HG03520 (cell line): ENCODE results near the gene IRF8.
"Not testable (repeated sequence)": the region's sequence is repeated elsewhere in the genome, so short reads cannot be mapped to it uniquely, and the experiment has no call there.

Experiments used
- ATAC-seq: cut with Tn5 transposase; IDR thresholded peaks from one replicate; pipeline ENCODE4 v1.9.1; 2021; ENCODE audit warnings: mild to moderate bottlenecking, moderate library complexity; ENCODE audit not compliant: unreplicated experiment

Gene IRF8, protein sequence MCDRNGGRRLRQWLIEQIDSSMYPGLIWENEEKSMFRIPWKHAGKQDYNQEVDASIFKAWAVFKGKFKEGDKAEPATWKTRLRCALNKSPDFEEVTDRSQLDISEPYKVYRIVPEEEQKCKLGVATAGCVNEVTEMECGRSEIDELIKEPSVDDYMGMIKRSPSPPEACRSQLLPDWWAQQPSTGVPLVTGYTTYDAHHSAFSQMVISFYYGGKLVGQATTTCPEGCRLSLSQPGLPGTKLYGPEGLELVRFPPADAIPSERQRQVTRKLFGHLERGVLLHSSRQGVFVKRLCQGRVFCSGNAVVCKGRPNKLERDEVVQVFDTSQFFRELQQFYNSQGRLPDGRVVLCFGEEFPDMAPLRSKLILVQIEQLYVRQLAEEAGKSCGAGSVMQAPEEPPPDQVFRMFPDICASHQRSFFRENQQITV

DNA sequence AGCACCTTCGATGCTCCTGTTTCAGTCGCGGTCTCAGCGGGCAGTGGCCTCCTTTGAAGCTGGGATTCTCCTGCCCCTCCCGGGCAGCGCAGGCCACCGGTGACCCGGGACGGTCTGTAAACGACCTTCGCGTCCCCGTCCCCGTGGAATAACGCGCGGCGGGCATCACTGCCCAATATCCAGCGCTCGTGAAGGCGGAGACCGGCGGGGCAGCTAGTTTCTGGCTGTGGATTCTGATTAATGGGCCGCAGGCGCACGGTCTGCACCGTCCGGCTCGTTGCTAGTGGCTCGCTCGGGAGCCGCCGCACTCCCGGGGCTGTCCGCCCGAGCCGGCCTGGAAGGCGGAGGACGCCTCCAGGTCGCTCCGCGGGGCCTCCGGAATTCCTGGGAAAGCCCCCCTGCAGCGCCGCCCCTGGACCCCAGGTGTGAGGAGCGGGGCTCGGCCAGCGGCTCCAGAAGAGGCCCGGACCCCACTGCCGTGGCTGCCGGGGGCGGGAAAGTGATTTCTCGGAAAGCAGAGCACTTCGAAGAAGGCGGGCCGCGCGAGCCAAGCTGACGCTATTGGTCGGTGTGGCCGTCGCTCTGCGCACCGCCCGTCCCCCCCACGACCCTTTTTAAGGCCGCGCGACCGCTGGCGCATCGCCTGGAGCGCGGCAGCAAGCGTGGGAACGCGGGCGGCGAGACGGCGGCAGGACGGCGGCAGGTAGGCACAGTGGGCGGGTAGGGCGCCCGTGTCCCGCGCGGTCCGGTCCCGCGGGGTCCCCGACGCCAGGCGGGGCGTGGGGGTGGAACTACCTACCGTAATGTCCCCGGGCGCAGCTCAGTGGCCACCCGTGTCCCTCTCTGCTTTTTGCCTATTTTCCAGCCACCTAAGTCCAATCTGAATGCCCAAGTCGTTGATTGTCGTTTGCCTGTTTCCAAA lies at the start of gene IRF8:
Gene IRF8 (plus strand): TSS at position 642 of the 922 bp plus-strand sequence. CDS start 3,854 bp downstream, outside the sequence.
- ATAC-seq = peak; percentile 49

DNA sequence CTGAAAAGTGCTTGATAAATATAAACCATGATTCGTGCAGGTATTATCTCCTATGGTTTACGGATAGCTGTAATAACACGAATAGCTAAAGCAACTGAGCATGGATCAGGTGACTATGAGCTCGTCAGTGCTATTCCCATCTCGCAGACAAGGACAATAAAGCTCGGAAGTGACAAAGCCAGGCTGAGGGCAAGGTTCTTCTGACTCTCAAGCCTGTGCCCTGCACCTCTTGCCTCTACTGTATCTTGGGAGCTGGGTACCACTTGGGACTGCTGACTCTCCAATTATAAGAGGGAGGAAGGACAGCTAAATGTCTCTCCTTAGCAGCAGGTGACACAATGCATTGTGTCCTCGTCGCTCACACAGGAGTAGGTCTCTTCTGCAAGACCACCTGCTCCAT lies 49.6 kb upstream of the IRF8 start:
- ATAC-seq = no peak

DNA sequence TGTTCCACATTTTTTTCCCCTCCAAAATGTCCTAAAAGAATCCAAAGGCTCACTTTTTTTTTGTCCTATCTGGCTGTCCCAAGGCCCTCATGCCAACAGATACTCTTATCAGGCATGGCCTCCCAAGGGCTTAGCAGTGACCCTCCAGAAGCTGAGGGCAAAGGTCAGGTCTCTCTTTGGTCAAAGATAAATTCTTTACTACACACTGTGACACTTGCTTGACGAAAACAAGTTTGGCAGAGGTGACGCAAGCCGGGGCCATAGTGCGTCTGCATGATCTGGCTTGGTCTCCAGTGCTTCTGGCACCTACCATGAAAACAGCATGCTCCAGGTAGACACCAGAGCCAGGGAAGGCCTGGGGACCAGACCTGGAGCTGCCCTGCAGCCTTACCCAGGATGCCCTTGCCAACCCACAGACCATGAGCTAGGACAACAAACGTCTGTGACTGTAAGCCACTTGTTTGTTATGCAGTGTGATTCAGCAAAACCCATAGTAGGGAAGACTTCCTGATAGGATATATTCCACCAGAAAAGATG lies 48.5 kb upstream of the IRF8 start:
- no peak for ATAC-seq

DNA sequence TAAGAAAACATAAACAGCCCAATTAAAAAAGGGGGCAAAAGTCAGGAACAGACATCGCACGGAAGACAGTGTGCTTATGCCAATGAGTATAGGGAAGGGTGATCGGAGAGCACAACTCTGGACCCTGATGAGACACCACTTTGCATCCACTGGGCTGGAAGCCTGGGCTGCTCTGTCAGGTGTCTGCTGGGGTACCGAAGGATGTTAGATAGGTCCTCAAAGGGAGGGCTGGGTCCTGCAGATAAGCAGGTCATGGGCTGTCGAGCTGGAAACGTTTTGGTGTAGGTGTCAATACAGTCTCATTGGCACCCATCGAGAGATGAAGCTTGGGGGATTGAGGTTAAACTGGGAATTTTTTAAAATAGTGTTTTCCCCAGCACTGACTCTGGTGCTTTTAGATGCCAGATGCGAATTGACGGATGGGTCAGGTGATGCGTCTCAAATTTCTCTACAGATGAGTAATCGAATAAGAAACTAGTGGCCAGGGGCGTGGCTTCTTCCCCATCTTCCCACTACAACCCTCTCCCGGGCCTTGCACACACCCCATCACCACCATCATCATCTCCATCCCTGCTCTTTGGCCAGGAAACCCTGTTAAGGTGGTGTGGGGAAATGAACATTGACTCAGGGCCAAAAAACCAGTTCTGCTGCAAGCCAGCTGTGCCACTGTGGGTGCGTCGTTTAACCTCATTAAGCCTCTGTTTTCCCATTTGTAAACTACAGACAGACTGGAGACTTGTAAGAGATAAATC lies 47.8 kb upstream of the IRF8 start:
- ATAC-seq = no peak

DNA sequence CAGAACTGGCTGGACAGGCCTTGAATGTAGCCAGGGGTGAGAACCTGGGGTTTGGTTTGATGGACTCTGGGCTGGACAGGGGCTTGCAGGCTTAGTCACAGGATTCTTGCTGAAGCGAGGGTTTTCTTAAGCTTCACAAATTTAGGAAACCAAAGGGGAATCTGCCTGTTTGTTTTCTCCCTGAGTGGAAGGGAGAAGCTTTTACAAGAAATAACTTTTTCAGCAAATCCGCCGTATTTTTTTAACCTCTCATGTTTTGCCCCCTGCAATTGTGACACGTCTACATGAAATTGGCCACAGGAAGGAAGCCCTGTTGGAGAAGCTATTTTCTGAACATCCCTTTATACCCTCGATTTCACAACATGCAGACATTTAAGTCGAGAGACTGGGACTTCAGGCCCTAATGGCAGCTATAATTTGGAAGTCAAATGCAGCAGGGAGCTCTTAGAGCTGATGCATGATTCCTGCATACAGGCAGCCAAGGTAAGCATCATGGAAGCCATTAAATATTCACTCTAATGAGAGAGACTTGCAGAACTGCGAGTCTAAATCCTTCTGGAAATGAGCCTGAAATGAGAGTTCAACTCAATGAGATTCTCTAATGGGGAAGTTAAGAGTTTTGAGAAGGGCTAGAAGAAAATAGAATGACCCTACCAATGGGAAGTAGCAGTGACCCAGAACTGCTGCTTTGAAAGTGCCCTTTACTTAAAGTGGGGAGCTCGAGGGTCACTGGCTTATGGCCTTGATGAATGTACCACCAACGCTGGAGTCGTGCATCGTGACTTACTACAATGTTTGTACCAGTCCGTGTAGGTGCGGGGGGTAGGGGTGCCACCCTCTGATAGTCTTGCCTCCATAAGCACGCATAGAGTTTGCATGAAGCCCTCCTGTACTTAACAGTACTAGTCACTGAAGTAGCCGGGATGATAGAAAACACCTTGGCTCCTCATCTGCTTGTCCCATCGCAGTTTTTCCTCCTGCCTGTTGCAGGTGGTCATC lies 45.1 kb upstream of the IRF8 start:
- no peak for ATAC-seq

DNA sequence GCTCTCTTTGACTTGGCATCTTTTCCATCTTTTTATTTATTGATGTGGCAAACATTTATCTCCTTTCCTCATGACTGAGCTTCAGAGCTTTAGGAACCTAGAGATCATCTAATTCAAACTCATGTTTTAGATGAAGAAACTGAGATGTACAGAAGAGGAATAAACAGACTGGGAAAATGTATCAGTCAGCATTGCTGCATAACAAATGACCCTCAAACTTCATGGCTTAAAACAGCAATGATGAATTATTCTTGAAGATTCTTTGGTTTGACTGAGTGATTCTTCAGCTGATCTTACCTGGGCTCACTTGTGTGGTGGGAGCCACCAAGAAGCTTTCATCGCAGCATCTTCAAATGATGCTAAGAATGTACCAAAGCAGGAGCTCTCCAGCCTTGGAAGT lies 44.0 kb upstream of the IRF8 start:
- no peak for ATAC-seq

DNA sequence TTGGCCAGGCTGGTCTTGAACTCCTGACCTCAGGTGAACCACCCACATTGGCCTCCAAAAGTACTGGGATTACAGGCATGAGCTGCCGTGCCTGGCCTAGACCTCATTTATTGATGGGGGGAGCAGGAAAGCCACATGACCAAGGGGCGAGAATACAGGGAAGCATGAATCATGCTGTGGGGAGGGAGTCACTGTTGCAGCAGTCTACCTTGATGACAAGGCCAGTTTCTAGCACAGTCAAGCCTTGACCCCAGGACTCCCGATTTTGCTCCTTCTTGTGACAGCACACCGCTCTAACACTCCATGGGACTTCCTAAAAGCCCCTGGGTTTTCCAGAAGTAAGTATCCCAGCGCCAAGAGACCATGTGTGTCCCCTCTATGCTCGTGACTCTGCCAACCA lies 42.9 kb upstream of the IRF8 start:
- no peak for ATAC-seq

DNA sequence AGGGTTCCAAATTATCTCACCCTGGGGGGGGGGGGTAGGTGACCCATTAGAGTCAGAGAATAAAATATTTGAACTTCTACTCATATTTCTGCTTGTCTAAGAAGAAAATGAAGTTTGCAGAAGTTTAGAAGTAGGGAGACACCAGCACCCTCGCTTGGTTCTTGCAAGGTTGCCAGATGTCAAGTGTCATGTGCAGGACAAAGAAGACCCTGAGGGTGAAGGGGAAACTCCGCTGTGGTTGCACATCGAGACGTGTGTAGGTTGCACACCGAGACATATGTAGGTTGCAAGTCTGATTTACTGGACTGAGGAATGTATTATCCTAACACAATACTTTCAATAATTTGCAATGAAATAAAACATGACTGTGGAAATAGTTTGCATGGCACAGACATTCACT lies 42.4 kb upstream of the IRF8 start:
- ATAC-seq = no peak

DNA sequence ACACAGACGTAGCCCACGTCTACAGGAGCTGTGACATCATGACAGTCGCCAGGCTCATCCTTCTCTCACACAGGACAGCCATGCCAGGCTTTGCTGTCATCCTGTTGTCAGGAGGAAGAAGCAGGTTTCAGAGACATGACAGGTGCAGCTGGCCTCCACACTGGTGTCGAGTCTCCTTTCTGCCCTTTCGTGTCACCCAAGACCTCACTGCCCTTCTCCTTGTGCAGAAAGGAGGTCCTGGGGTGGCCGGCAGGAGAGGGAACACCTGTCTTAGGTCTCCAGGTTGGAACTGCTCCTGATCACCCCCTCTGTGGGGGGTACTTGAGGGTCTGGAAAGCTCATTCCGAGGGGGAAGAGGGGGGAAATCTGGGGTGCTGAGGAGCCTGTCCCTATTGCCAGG lies 41.6 kb upstream of the IRF8 start:
- ATAC-seq = no peak

DNA sequence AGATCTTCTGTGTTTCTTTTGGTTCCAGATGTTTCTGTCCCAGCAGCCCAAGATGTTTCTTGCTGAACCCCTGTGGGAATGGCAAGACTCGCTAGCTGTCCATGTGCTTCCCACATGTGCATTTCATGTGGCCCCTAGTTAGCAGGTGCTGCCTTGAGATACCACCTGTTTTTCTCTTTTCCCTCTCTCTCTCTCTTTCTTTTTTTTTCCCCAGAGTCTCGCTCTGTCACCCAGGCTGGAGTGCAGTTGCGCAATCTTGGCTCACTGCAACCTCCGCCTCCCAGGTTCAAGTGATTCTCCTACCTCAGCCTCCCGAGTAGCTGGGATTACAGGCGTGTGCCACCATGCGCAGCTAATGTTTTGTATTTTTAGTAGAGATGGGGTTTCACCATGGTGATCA lies 40.4 kb upstream of the IRF8 start:
- ATAC-seq = not testable (repeated sequence)

DNA sequence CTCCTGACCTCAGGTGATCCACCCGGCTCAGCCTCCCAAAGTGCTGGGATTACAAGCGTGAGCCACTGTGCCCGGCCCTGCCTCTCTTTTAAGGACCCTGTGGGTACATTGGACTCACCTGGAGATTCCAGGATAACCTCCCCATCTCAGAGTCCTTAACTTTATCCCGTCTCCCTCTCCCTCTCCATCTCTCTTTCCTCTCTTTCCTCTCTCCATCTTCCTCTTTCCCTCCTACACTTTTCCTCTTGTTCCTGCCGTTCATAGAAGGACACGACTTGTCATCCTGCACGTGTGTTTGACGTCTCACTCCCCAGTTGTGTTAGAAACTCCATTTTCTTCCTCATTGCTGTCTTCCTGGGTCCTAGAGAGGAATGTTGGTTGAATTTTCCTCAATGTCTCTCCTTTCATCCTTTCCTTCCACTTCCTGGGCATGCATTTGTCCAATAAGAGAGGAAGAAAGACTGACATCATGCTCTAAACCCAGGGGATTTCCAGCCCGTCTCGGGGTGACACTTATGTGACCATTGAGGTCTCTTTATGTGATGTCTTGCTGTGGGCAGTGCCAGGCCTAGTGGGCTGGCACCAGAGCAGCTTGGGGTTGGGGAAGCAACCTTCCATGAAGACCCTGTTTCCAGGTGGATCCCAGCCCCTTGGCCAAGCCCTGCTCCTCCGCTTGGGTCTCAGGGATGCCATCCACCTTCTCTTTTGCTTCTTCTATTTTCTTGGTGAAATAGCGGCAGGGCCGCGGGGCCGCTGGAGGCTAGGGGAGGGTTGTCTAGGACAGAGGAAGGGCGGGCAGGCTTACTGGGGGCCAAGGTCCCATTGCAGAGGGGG lies 39.8 kb upstream of the IRF8 start:
- no peak for ATAC-seq

DNA sequence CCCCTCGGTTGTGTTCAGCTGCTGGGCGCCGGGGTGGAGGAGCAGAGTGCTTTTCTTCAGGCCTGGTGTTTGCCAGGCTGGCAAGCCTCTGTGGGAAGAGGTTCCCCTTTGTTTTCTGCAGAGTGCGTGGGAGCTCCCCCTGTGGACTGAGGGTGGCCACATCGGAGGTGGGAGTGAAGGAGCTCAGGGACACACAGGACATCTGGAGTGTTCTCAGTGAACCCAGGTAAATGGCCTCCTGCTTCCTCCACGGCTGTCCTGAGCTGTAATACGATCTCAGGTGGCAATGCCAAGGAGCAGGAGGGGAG lies 39.2 kb upstream of the IRF8 start:
- ATAC-seq = no peak

DNA sequence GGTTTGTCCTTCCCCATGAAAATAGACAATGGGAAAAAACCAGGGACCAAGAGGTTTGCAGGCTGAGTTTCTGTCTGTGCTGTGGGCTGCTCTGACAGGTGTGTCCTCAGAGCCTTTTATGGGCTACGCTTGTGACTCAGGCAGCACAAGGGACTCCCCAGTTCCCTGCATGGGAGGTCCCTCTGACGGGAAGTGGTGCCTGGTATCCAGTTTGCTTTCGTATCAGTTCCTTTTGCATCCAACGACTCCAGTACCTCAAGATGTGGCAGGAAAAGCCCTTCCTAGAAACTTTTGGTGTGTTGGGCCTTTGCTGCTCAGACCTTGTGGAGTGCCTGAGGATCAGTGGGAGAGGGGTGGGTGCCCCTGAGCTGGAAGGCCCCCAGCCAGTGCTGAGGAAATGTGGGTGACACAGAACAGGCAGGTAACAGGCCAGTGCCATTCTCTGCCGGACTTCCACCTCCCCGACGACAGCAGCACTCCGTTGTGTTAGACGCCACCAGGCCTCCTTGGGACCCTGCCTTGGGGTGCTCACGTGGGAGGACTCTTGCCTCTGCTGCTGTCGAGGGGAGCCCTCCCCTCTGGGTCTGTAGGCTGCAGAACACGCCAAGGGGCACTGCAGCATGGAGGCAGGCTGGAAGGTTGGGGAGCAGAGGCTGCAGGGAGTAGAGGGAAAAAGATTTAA lies 38.4 kb upstream of the IRF8 start:
- ATAC-seq = no peak

DNA sequence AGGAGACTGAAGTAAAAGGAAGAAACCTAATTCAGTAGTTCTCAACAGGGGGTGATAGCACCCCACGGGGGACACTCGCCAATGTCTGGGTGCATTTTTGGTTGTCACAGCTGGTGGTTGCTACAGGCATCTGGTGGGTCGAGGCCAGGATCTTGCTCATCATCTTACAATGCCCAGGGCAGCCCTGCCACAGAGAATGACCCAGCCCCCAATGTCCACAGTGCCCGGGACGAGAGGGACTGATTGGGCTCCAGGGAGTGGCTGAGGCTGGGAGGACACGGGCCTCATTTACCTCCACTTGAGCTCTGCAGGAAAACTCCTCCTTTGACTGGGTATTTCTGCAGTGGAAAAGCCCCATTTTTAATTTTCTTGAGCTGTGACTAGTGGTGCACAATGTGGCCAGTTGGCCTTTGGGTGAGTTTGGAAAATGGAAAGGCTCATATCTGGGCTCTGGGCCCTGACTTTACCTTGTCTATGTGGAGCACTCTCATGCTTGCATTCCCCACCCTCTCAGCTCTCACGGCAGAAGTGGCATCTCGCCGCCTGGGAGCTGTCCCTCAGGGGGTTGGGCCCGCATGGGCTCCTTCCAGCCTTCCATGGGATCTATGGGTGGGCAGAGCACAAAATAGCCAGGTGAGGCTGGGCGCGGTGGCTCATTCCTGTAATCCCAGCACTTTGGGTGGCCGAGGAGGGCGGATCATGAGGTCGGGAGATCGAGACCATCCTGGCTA lies 37.7 kb upstream of the IRF8 start:
- ATAC-seq = no peak

DNA sequence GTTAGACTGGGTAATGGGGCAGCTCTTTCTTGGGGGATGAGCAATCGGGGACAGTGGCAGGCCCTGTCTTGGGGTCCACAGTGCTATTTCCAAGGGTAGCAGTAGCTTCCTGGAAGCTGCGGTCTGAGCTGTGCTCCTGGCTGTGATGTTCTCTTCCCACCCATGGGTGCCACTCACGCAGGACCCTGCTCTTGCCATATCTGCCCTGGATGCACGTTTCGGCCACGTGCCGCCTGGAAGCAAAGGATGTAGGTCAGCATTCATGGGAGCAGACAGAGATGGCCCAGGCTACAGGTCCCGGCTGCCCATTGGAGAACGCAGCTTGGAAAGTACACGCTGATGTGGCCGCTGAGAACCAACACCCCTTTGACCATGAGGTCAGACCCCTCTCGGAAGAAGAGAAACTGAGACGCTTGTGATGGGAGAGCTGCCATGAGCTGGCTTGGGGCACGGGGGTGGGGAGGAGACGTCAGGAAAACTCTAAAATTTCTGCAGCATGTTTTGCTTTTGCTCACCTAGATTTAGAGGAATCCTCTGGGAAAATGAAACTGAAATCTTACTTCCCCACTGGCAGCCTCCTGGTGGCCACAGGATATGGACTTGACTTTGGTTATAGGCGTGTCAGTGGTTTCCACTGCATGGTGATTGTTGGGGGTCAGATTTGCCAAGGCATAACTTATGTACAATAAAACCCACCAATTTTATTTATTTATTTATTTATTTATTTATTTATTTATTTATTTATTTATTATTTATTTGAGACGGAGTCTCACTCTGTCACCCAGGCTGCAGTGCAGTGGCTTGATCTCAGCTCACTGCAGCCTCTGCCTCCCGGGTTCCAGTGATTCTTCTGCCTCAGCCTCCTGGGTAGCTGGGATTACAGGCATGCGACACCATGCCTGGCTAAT lies 36.2 kb upstream of the IRF8 start:
- no peak for ATAC-seq

DNA sequence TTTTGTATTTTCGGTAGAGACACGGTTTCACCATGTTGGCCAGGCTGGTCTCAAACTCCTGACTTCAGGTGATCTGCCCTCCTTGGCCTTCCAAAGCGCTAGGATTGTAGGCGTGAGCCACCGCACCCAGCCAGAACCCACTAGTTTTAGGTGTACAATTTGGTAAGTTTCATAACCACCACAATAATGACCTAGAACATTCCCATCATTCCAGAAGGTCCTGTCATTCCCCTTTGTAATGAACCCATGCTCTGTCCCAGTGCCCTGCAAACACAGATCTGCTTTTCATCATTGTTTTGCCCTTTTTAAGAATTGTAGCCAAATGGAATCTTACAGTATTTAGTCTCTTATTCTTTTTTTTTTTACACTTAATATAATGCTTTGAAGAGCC lies 35.6 kb upstream of the IRF8 start:
- ATAC-seq = no peak

DNA sequence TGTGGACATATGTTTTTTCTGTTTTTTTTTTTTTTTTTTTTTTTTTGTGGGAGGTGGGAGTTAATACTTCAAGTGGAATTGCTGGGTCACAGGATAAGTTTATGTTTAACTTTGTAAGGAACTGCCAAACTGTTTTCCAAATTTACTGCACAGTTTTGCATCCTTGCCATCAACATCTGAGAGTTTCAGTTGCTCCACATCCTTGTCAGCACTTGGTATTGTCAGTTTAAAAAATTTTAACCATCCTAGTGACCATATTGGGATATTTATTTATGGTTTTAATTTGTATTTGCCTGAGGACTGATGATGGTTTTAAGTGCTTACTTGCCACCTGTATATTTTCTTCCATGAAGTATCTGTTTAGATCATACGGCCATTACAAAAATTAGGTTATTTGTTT lies 34.0 kb upstream of the IRF8 start:
- ATAC-seq = no peak
